ENCODE data around the gene HERC4. TPM values are rescaled to one million over a fixed set of nuclear protein-coding genes. Genes with fewer than 3 reads are reported as not detected.
"Not testable (repeated sequence)": the region's sequence is repeated elsewhere in the genome, so short reads cannot be mapped to it uniquely, and the experiment has no call there.

The HERC4 gene
- total RNA-seq, 2 experiments from 2014 or later = 34.2 to 72.6 TPM

- ChIA-PET POLR2A (interaction anchor here (0.6 kb wide), 1 partner anchor 427 kb away, joined by 5 read pairs; no protein-coding TSS in a partner anchor), CTCF (ENCODE audit: unreplicated experiment) (no interaction called here)
- Histone ChIP-seq H2AFZ (ENCODE audit: low read length) (no peak overlapping the region), H3K36me3 (ENCODE audit: insufficient read depth, low read length) (peaks cover 74% of the 10 kb centered on the region), H3K9me2 (ENCODE audit: insufficient read depth, low read length) (no peaks in the 10 kb centered on the region), H3K79me2 (ENCODE audit: insufficient read depth, low read depth, low read length) (no peaks in the 10 kb centered on the region), H4K20me1 (ENCODE audit: insufficient read depth, low read length) (no peaks in the 10 kb centered on the region), H3K4me2 (ENCODE audit: low read length) (no peak overlapping the region), H3K4me3 (ENCODE audit: low read depth, low read length, poor library complexity, severe bottlenecking) (no peak overlapping the region), H3K27ac (ENCODE audit: low read depth, low read length, poor library complexity, severe bottlenecking) (no peak overlapping the region), H3K9me3 (ENCODE audit: low read length) (peaks cover 6% of the 10 kb centered on the region; the same call in 1 of the 2 replicates), H3K4me1 (ENCODE audit: insufficient read depth, low read length, poor library complexity, severe bottlenecking) (no peaks in the 10 kb centered on the region)
- TF ChIP-seq CTCF (conservative IDR thresholded peaks at IDR 0.05; ENCODE audit: low read length) (no peak), EZH2phosphoT487 (IDR thresholded peaks at IDR 0.05; ENCODE audit: borderline replicate concordance, low read depth, low read length) (no peak)
- intact Hi-C loops (cut with micrococcal nuclease; ENCODE audit: unreplicated experiment) = no loop called here
- DNase-seq (ENCODE audit: low spot score) = no peak
- no TSS peak for BruUV-seq (replicated peaks)
Measured at GRCh38 chr10:68023292-68023691, 51.8 kb downstream of the HERC4 start.

GRCh38 chr10:68022324-68022723 lies 52.8 kb downstream of the HERC4 start:
- H3K79me2 ChIP-seq (ENCODE audit: insufficient read depth, low read depth, low read length); BruUV-seq (replicated peaks); H4K20me1 ChIP-seq (ENCODE audit: insufficient read depth, low read length); intact Hi-C loops (cut with micrococcal nuclease; ENCODE audit: unreplicated experiment); CTCF ChIA-PET (ENCODE audit: unreplicated experiment); H3K27ac ChIP-seq (ENCODE audit: low read depth, low read length, poor library complexity, severe bottlenecking); H3K9me3 ChIP-seq (ENCODE audit: low read length); DNase-seq (ENCODE audit: low spot score); H2AFZ ChIP-seq (ENCODE audit: low read length); H3K4me3 ChIP-seq (ENCODE audit: low read depth, low read length, poor library complexity, severe bottlenecking); H3K4me2 ChIP-seq (ENCODE audit: low read length); H3K4me1 ChIP-seq (ENCODE audit: insufficient read depth, low read length, poor library complexity, severe bottlenecking); H3K9me2 ChIP-seq (ENCODE audit: insufficient read depth, low read length): not testable (repeated sequence)
- H3K36me3 ChIP-seq (ENCODE audit: insufficient read depth, low read length) = peaks cover 71% of the 10 kb centered on the region
- POLR2A ChIA-PET = interaction anchor here (0.7 kb wide), 1 partner anchor 91 kb away, joined by 3 read pairs; no protein-coding TSS in a partner anchor

GRCh38 chr10:68016519-68016918 lies 58.6 kb downstream of the HERC4 start:
- H3K36me3 ChIP-seq (ENCODE audit: insufficient read depth, low read length) = peaks cover 55% of the 10 kb centered on the region
- intact Hi-C loops (cut with micrococcal nuclease; ENCODE audit: unreplicated experiment); H3K79me2 ChIP-seq (ENCODE audit: insufficient read depth, low read depth, low read length); H2AFZ ChIP-seq (ENCODE audit: low read length); DNase-seq (ENCODE audit: low spot score); H3K4me2 ChIP-seq (ENCODE audit: low read length); H3K4me3 ChIP-seq (ENCODE audit: low read depth, low read length, poor library complexity, severe bottlenecking); H3K4me1 ChIP-seq (ENCODE audit: insufficient read depth, low read length, poor library complexity, severe bottlenecking); H3K9me2 ChIP-seq (ENCODE audit: insufficient read depth, low read length); H3K9me3 ChIP-seq (ENCODE audit: low read length); H4K20me1 ChIP-seq (ENCODE audit: insufficient read depth, low read length); BruUV-seq (replicated peaks); H3K27ac ChIP-seq (ENCODE audit: low read depth, low read length, poor library complexity, severe bottlenecking); CTCF ChIA-PET (ENCODE audit: unreplicated experiment): not testable (repeated sequence)
- POLR2A ChIA-PET = interaction anchor here (0.6 to 1.5 kb wide), 2 partner anchors 26 to 40 kb away, joined by 4 to 6 read pairs; no protein-coding TSS in a partner anchor

GRCh38 chr10:68010426-68010940 lies 64.6 kb downstream of the HERC4 start:
- Histone ChIP-seq H3K4me1 (ENCODE audit: insufficient read depth, low read length, poor library complexity, severe bottlenecking) (no peaks in the 10 kb centered on the region), H2AFZ (ENCODE audit: low read length) (no peak overlapping the region), H4K20me1 (ENCODE audit: insufficient read depth, low read length) (no peaks in the 10 kb centered on the region), H3K36me3 (ENCODE audit: insufficient read depth, low read length) (peaks cover 51% of the 10 kb centered on the region), H3K4me3 (ENCODE audit: low read depth, low read length, poor library complexity, severe bottlenecking) (no peak overlapping the region), H3K4me2 (ENCODE audit: low read length) (no peak overlapping the region), H3K27ac (ENCODE audit: low read depth, low read length, poor library complexity, severe bottlenecking) (no peak overlapping the region), H3K9me2 (ENCODE audit: insufficient read depth, low read length) (no peaks in the 10 kb centered on the region), H3K9me3 (ENCODE audit: low read length) (no peaks in the 10 kb centered on the region), H3K79me2 (ENCODE audit: insufficient read depth, low read depth, low read length) (no peaks in the 10 kb centered on the region)
- CTCF ChIA-PET (ENCODE audit: unreplicated experiment) = no interaction called here
- no peak for DNase-seq (ENCODE audit: low spot score)
- POLR2A ChIA-PET = interaction anchor here (0.6 to 0.7 kb wide), 2 partner anchors 18 to 92 kb away, joined by 5 to 9 read pairs; no protein-coding TSS in a partner anchor
- intact Hi-C loops (cut with micrococcal nuclease; ENCODE audit: unreplicated experiment) = no loop called here
- TF ChIP-seq EZH2phosphoT487 (IDR thresholded peaks at IDR 0.05; ENCODE audit: borderline replicate concordance, low read depth, low read length) (no peak), CTCF (conservative IDR thresholded peaks at IDR 0.05; ENCODE audit: low read length) (no peak)
- no TSS peak for BruUV-seq (replicated peaks)
